Activated T-cell treated with anti-CD3 and anti-CD28 coated beads, Interleukin-2, amount 50 U/mL, for 1 hour (primary cell): ENCODE measurements around the gene RTN4RL2.

Experiments used
- DNase-seq: peaks from one replicate; pipeline ENCODE4 v3.0.0-alpha.2; 2020

The RTN4RL2 gene

GRCh38 chr11:57481915-57482781, 21.8 kb downstream of the RTN4RL2 start:
- DNase-seq: no peak

DNA sequence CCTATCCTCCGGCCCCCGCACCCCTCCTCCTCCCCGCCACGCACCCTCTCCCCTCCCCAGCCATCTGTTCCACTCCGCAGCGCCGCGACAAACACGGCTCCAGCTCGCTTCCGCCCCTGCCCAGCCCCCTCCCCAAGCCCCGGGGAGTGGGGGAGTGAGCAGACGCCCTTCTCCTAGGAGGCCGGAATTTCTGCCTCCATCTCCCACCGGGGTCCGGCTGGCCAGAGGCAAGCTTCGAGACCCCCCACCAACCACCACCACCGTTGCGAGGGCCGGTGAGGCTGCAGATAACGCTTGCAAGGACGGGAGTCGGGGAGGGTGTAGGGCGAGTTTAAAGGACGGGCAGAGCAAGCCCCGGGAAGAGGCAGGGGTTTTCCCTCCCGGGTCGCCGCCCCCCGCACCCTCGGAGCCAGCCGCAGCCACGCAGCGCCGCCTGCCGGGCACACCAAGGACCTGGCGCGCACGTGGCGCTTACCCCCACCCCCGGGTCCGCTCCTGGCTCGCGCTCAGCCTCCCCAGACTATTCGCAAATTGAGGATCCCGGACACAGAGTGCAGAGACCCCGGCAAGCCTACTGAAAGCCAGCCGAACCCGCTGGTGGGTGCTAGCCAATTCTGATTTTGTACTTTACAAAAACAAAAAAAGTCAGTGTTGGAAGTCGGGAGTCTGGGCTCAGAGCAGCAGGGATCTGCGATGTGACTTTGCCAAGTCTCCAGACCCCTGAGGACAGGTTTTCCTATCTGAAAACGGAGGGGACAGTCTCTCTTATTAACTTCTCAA, 22.6 kb downstream of the RTN4RL2 start:
- DNase-seq: peak; percentile 71

GRCh38 chr11:57483562-57483918, 23.2 kb downstream of the RTN4RL2 start:
- no peak for DNase-seq

- no peak for DNase-seq
Measured at GRCh38 chr11:57484141-57484710, 23.9 kb downstream of the RTN4RL2 start.

DNA sequence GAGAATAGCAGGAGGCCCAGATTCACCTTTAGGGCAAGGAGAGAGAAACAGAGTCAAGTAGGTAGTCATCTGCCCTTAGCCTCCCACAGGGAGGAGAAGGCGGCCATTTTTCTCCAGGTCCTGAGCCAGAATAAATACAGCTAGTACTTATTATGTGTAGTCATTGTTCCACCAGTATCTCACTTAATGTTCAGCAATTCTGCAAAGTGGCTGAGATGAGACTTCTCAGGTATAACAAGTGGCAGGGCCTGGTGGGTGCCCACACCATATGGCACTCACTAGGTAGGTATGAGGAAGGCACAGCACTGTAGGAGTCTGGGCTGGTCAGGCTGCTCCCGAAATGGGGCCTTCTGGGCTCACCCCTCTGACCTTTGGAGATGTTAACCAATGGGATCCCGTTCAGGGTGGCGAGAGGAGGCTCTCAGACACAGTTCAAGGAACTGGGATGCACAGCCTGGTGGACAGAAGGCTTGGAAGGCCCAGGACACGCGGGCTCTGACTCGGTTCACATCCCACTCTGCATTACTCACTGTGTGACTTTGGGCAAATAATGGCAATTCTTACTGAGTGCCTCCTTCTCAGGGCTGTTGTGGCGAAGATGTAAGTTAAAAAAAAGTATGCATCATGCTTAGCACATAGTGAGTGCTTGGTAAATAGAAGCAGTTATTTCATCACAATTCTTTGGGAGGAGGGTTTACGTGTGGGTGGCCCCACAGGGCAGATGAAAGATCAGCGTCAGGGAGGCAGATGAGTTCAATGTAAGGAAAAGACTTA, 25.1 kb downstream of the RTN4RL2 start:
- no peak for DNase-seq

GRCh38 chr11:57487021-57487778, 26.9 kb downstream of the RTN4RL2 start:
- DNase-seq: no peak

DNA sequence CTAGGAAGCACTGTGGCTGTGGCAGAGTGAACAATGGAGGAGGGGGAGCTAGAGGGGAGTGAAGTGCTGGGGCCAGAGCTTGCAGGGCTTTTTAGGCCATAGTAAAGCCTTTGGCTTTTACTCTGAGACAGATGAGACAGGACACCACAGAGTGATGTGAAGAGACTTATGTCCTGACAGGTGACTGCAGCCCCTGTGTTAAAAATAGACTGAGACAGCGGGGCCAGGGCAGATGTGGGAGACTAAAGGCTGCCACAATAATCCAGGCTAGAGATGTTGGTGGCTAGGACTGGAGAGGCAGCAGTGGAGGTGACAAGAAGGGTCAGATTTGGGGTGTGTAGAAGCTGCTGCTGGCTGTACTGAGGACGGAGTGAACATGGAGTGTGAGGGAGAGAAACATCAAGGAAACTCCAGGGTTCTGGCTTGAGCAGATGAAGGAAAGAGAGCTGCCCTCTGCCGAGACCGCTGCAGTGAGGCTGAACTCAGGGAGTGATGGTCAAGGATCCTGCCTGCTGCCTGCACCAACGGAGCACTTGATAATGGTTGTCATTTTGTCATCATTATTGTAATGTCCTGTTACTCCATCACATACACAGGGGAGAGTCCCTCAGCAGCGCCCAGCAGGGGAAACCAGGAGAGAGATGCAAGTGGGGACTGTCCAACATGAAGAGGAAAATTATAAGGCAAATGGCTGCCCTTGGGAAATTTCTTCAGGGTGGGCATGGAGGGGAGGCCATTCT, 27.8 kb downstream of the RTN4RL2 start:
- no peak for DNase-seq

- no peak for DNase-seq
Measured at GRCh38 chr11:57490456-57491248, 30.3 kb downstream of the RTN4RL2 start.

GRCh38 chr11:57491371-57492061, 31.2 kb downstream of the RTN4RL2 start:
- peak; percentile 56 for DNase-seq

DNA sequence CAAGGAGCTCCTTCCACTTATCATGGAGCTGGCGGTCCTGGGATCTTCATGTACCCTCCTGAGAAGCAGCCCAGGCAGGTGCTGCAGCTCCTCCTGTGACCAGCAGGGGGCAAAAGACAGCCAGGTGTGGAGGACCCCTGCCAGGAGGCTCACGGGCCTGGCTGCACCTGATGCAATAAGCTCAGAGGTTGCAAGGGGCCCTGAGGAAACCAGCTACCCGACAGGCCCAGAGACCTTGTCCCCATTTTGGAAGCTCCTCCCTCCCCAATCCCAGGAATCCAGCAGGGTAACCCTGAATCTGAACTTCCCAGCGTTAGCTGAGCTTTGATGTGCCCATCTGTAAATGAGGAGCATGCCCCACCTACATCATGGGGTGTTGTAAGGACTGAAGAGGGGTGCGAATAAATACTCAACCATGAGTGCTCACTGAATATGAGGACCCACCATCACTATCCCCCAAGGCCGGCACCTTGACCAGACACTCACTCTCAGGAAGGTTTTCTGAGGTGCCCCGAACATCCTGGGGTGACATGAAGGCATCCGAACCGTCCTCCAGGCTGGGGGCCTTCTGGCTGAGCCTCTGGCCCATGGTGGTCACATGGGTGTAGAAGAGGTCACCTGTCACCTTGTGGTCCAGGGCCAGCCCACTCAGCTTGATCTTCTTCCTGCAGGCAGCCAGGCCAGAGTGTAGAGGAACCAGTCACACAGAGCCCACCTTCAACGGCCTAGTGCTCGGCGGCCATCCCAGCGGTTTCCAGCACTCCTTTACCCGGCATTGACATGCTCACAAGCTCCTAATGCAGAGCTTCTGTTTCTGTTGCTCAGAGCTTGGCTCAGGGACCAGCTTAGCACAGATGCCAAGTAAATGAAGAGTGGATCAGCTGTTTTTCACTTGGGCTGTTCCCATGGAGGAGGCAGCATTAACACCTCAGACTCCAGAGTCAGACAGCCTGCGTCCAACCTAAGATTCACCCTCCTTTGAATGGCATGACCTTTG, 33.5 kb downstream of the RTN4RL2 start:
- peak; percentile 79 for DNase-seq

- DNase-seq: no peak
Measured at GRCh38 chr11:57496109-57496820, 35.9 kb downstream of the RTN4RL2 start.

DNA sequence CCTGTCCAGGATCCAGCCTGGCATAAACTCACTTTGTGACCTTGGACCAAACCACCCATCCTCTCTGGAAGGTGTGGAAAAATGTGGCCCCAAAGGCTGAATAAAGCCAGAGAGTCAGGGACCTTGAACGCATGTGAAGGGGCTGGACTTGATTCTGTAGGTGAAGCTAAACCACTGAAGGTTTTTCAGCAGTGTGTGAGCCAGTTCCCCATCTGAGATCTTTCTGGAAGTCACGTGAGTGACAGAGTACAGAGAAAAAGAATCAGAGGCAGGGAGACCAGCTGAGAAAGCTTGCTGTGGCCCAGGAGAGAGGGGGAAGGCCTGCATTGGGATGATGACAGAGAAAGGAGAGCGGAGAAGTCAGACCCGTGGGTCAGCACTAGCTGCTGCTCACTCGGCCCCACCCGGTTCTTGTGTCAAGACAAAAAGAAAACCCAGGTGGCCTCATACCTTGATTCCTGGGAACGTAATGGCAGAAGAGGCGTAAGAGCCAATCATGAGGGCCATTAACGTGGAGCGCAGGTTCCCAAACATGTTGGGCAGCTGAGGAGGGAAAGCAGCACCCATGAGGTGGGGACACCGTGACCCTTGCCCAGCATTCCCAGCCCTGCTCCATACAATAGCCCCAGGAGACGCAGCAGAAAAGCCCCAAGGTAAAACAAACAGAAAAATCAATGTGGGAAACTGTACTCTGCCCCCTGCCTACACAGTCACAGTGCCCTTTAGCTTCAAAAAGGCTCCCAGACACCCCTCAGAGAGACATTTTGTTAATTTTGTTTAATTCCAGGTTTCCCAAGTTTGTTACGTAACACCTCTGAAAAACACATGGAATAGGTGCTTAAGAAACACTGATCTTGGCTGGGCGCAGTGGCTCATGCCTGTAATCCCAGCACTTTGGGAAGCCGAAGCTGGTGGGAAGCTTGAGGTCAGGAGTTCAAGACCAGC, 37.2 kb downstream of the RTN4RL2 start:
- no peak for DNase-seq

GRCh38 chr11:57498540-57498939, 38.2 kb downstream of the RTN4RL2 start:
- no peak for DNase-seq

GRCh38 chr11:57499413-57499982, 39.2 kb downstream of the RTN4RL2 start:
- DNase-seq: no peak

DNA sequence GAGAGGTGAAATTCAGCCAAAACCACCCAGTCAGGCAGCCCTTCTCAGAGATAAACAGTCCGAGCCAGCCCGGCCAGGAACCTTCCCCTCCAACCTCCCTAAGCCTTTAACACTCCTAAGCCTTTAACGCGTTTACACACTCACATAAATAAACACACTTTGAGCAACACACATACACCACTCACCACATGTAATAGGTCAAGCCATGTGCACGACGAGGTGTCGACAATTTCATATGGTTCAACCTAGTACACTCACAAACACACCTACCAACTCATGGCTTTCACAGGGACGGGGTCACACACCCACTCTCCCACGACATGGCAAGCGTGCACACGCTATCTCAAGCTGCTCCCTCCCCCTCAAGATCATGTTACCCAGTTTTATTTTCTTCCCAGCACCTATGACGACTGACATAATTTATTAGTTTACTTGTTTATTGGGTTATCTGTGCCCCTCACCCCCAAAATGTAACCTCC, 39.7 kb downstream of the RTN4RL2 start:
- no peak for DNase-seq

GRCh38 chr11:57500515-57500914, 40.2 kb downstream of the RTN4RL2 start:
- no peak for DNase-seq
